Lower leg skin (tissue), 4 donors: ENCODE results near the gene GRM7. TPM values are rescaled to one million over a fixed set of nuclear protein-coding genes. Genes with fewer than 3 reads are reported as not detected.

Experiments used
- DNase-seq, 2 donors: peaks; one replicate each; pipeline ENCODE4 v3.0.0-alpha.2; 2019; ENCODE audit warnings: low spot score in 2 of 2
- H3K4me3 ChIP-seq: fragments of 200-600 bp; sonication (generic); 2 replicates; pipeline ENCODE4 v1.5.1; 2017; ENCODE audit warnings: mild to moderate bottlenecking, low read depth; ENCODE audit not compliant: poor library complexity, severe bottlenecking
- POLR2A ChIP-seq, 2 donors: fragments of 450-650 bp; IDR thresholded peaks; one replicate each; pipeline ENCODE4 v1.6.1; 2016 to 2017; ENCODE audit warnings: antibody characterized with exemption in 2 of 2, mild to moderate bottlenecking in 1 of 2, moderate library complexity in 1 of 2
- WGBS, 2 donors: methylation state at CpG; one replicate each; pipeline ENCODE4 v1.1.5; 2018; 5-methylcytosine and 5-hydroxymethylcytosine counted together
- intact Hi-C: fragments of 100-400 bp; cut with DNase I; formaldehyde crosslinking; loops from one replicate; pipeline ENCODE4 v1.15.0; 2023; ENCODE audit warnings: low total_unique reads
- total RNA-seq, 4 donors: library from RNA; depleted of rRNA; stranded (reverse); fragments of >200 nt; gene quantifications; one replicate each; pipeline ENCODE4 v1.1.0, GENCODE V29; 2016
- TF ChIP-seq, protein P1 (sequence below), 3 donors: fragments of 450-650 bp; IDR thresholded peaks; one replicate each; pipeline ENCODE4 v1.5.1; 2016; ENCODE audit warnings: antibody characterized with exemption in 3 of 3, mild to moderate bottlenecking in 3 of 3, moderate library complexity in 2 of 3

Gene GRM7
- total RNA-seq, 4 donors from 2014 or later, result 0.32 TPM; not detected in 3

DNA sequence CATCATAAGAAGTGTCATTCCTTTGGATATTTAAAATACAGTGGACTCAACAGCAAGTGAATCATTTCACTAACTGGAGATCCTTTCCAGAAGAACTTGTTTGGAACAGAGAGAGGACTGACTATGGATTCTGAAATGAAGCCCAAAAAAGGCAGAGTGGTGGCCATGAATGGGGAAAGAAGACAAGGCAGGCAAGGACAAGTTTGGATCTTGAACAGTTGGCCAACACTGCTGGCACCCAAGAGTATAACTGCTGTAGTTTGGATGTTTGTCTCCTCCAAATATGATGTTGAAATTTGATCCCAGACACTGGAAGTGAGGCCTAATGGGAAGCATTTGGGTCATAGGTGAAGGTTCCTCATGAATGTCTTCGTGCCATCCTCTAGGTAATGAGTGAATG is 686.9 kb downstream of the GRM7 start:
- no peak for DNase-seq
- no peak overlapping the region for H3K4me3 ChIP-seq
- no peak for TF ChIP-seq POLR2A (IDR thresholded peaks at IDR 0.05)
- TF ChIP-seq, protein P1, sequence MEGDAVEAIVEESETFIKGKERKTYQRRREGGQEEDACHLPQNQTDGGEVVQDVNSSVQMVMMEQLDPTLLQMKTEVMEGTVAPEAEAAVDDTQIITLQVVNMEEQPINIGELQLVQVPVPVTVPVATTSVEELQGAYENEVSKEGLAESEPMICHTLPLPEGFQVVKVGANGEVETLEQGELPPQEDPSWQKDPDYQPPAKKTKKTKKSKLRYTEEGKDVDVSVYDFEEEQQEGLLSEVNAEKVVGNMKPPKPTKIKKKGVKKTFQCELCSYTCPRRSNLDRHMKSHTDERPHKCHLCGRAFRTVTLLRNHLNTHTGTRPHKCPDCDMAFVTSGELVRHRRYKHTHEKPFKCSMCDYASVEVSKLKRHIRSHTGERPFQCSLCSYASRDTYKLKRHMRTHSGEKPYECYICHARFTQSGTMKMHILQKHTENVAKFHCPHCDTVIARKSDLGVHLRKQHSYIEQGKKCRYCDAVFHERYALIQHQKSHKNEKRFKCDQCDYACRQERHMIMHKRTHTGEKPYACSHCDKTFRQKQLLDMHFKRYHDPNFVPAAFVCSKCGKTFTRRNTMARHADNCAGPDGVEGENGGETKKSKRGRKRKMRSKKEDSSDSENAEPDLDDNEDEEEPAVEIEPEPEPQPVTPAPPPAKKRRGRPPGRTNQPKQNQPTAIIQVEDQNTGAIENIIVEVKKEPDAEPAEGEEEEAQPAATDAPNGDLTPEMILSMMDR (IDR thresholded peaks at IDR 0.05), result no peak
- WGBS, 2 donors, result 53 to 63% methylated on average over 1 of the region's 1 CpG
- intact Hi-C loops, result no loop called here

DNA sequence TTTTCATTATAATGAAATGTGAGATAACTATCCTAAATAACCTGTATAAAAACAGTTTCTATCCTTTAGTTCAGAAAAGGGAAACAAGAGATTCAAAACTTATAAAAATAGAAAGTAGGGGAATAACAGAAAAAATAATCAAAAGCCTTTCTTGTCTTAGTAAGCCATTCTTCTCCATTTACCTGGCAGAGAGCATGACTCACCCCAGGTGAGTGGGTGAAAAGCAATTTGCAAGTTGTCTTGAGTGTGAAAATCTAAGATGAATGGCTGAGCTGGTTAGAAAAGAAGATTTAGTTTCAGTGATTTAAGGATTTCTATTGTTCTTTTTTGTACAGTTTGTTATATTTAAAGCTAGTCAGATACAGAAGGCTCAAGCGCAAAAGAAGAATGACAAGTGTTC is 702.0 kb downstream of the GRM7 start:
- no peak overlapping the region for H3K4me3 ChIP-seq
- no peak for TF ChIP-seq POLR2A (IDR thresholded peaks at IDR 0.05)
- TF ChIP-seq, protein P1 (IDR thresholded peaks at IDR 0.05), result no peak
- no peak for DNase-seq
- intact Hi-C loops, result no loop called here
- 0 to 44% methylated on average over 1 of the region's 1 CpG for WGBS, 2 donors

DNA sequence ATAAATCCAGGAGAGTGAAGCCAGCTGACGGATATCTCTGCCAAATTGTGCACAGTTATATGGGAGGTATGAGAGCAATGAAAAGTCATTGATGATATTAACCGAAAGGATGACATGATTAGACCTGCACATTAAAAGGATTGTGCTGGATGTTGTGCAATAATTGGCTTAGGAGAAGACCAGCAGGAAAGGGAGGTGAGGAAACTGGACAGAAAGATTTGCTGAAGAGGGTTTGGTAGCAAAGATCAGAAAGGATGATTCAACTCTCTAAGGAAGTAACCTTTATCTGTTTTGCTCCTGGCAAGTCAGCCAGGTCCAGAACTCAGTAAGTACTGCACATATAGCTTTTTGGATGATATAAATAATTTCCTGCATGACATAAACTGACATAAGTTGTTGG is 704.7 kb downstream of the GRM7 start:
- intact Hi-C loops, result no loop called here
- 44 to 59% methylated on average over 2 of the region's 2 CpGs for WGBS, 2 donors
- DNase-seq, result no peak
- TF ChIP-seq POLR2A (IDR thresholded peaks at IDR 0.05), result no peak
- TF ChIP-seq, protein P1 (IDR thresholded peaks at IDR 0.05), result no peak
- no peak overlapping the region for H3K4me3 ChIP-seq

DNA sequence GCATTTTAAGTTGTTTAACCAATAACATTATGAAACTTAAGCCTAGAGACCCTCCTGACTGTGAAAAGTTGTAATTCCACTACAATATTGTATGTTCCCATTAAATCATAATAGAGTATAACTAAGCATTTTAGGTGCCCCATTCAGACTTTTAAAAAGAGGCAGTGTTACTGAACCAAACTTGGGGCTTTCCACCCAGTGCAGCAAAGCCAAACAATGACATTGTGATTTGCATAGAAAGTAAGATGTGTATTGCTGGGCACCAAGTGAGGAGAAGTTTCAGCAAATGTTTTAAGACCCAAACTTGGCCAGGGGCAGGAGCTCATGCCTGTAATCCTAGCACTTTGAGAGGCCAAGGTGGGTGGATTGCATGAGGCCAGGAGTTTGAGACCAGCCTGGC is 706.2 kb downstream of the GRM7 start:
- no peak overlapping the region for H3K4me3 ChIP-seq
- TF ChIP-seq POLR2A (IDR thresholded peaks at IDR 0.05), result no peak
- TF ChIP-seq, protein P1 (IDR thresholded peaks at IDR 0.05), result no peak
- no peak for DNase-seq
- intact Hi-C loops, result no loop called here

DNA sequence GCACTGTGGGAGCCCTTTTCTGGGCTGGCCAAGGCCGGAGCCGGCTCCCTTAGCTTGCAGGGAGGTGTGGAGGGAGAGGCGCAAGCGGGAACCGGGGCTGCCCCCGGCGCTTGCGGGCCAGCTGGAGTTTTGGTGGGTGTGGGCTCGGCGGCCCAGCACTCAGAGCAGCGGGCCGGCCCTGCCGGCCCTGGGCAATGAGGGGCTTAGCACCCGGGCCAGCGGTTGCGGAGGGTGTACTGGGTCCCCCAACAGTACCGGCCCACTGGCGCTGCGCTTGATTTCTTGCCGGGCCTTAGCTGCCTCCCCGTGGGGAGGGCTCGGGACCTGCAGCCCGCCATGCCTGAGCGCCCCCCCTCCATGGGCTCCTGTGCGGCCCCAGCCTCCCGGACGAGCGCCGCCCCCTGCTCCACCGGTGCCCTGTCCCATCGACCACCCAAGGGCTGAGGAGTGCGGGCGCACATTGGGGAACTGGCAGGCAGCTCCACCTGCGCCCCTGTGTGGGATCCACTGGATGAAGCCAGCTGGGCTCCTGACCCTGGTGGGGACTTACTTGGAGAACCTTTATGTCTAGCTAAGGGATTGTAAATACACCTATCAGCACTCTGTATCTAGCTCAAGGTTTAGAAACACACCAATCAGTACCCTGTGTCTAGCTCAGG is 707.7 kb downstream of the GRM7 start:
- no peak for TF ChIP-seq POLR2A (IDR thresholded peaks at IDR 0.05)
- TF ChIP-seq, protein P1 (IDR thresholded peaks at IDR 0.05), result no peak
- H3K4me3 ChIP-seq, result no peak overlapping the region
- no peak for DNase-seq
- 94 to 95% methylated on average over 27 to 29 of the region's 34 CpGs for WGBS, 2 donors
- intact Hi-C loops, result no loop called here

DNA sequence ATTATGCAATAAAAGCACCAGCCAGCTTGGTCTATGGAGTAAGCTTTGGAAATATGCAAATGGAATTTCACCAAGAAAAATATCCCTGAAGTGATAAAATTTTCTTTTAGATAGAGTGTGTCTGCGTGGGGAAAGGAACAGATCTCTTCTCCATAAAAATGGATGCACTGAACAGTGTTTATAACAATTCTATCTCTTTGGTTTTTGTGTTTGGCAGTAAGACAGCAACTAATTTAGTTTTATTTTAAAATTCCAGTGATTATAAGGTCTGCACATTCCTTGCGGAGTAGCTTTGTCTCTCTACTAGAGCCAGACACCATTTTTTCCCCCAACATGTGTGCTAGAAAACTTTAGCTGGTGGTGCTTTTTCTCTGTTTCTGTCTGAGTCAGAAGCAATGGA is 712.4 kb downstream of the GRM7 start:
- TF ChIP-seq POLR2A (IDR thresholded peaks at IDR 0.05), result no peak
- TF ChIP-seq, protein P1 (IDR thresholded peaks at IDR 0.05), result no peak
- DNase-seq, result no peak
- 68 to 70% methylated on average over 2 of the region's 2 CpGs for WGBS, 2 donors
- intact Hi-C loops, result no loop called here
- H3K4me3 ChIP-seq, result no peak overlapping the region
